GM19455 (cell line): ENCODE results near the gene FCN1.
"Not testable (repeated sequence)": the region's sequence is repeated elsewhere in the genome, so short reads cannot be mapped to it uniquely, and the experiment has no call there.

Source experiments
- ATAC-seq: cut with Tn5 transposase; IDR thresholded peaks from one replicate; pipeline ENCODE4 v1.9.1; 2021; ENCODE audit not compliant: unreplicated experiment

The FCN1 gene

DNA sequence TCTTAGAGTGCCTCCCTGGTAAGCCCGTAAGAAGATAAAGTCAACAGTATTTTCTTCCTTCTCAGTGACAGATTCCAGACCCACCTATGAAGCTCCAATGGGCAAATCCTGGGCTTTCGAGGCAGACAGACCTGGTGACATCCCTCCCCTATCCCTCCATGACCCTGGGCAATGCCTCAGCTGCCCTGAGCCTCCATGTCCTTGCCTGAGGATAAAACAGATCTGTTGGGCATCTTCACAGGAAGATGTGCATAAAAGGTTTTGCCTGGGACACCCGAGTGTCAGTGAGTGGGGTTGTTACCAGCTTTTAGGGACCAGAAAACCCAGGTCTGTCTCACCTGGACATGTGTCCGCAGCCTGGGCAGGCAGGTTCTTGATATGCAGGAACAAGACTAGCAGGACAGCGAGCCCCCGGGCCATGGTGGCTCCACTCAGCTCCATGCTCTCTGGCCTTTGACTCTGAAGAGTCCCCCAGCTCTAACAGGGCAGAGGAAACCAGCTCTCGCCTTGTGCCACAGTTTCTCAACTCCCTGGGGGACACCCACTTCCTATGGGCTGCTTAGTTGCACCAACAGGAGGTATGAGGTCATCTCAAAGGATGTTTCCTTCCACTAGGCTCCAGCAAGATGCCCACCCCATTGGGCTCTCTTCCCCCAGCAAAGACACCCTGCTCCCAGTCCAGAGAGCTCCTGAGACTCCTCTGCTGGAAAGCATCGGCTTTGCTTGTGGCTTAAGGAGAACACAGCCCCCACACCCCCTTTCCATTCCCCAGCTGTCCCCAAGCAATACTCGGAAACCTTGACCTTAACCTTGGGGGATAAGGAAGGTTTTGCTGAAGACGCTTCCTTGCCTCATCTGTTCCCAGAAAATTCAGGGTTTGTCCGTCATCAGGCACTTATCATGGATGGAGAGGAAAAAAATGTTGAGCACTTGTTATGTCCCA lies at the start of gene FCN1:
FCN1 (minus strand) TSS at position 482 of the 943 bp plus-strand sequence; CDS start at position 441, 41 bp downstream.
- ATAC-seq = no peak

DNA sequence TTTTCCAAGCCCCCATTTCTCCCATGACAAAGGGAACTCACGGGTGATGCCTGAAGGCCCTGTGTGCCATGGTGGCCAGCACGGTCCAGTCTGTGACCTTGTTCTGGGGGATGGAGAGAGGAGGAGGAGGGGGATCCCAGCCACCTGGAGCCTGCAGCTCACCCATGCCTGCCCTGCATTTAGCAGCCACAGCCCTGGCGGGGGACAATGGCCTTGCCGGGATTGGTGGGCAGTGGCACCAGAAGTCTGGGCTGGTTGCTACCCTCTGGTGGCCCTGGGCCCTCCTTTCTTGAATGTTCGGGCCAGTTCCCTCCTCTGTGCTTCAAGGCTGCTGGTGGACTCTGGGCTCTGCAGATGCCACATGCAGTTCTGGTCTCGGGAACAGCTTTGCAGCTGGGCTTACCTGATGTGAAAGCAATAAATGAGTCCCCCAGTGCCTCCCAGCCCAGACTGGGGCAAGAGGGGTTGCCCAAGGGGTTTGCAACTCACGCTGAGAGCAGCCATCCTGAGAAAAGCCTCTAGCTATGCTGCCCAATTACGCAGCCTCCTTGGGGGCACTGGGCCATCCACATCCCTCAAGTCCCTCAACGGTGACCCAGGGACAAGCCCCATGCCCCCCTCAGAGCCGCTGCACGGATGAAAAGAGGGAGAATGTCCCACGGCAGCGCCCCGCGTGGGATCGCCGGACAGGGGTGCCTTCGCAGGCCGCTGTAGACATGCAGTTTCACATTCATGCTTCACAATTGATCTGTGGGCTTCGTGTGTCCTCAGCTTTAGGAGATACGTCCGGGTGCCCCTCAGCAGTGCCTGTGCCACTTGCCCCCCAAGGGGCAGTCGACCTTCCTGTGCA lies 49.2 kb upstream of the FCN1 start:
- no peak for ATAC-seq

- ATAC-seq = no peak
Observed at GRCh38 chr9:134966270-134966669, 48.6 kb upstream of the FCN1 start.

GRCh38 chr9:134965851-134966250 lies 48.1 kb upstream of the FCN1 start:
- ATAC-seq = no peak

DNA sequence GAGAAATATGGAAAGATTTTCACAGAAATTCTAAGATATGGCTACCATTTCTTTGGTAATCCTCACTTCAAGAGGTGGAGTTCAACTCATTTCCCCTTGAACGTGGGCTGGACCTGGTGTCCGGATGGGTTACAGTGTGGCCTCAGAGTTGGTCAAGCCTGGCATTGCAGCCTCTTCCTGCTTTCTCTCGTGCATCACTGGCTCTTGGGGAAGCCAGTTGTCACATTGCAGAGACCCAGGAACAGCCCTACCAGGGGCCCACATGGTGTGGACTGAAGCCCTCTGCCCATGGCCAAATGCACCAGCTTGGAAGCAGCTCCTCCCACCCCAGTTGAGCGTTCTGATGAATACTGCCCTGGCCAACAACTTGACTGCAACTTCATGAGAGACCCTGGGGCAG lies 47.7 kb upstream of the FCN1 start:
- no peak for ATAC-seq

GRCh38 chr9:134964271-134965055 lies 46.8 kb upstream of the FCN1 start:
- no peak for ATAC-seq

DNA sequence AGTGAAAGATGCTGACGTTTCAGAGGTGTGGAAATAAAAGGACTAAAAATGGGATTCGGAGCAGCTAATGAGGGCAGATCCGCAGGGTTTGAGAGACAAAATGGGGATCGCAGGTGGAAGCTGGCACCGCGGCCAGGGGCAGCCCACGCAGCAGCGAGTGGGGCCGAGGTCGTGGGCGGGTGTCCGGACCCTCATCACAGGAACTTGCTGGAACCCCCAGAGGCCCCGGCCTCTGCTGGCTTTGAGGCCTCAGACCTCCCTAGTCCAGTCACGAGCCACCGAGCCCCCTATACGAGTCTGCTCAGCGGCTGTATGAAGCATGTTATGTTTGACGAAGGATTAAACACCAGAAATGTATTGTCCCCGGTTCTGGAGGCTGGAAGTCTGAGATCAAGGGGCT lies 45.8 kb upstream of the FCN1 start:
- no peak for ATAC-seq

- no peak for ATAC-seq
Observed at GRCh38 chr9:134962973-134963364, 45.3 kb upstream of the FCN1 start.

- ATAC-seq = no peak
Observed at GRCh38 chr9:134962065-134962972, 44.6 kb upstream of the FCN1 start.

- no peak for ATAC-seq
Observed at GRCh38 chr9:134961331-134962064, 43.8 kb upstream of the FCN1 start.

DNA sequence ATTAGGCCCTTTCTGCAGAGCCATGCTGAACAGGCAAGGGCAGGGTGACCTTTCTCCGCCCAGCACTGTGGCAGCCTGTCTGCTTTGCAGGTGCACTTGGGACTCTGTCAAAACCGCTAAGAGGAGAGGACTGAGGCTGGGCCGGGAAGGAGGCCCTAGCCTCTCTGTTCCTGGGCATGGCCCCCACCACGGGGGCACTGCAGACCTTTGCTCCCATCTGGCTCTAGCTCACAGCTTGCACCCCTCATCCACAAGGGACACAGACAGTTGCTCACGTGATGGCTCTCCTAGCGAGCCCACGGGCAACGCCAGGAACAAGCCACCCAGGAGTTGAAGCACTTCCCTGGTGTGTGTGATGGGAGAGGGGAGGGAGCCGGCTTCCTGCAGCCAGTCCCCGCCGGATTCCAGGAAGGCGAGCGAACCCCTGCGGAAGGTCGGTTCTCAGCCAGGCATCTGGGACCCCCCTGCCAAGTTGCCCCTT lies 43.0 kb upstream of the FCN1 start:
- ATAC-seq = no peak

DNA sequence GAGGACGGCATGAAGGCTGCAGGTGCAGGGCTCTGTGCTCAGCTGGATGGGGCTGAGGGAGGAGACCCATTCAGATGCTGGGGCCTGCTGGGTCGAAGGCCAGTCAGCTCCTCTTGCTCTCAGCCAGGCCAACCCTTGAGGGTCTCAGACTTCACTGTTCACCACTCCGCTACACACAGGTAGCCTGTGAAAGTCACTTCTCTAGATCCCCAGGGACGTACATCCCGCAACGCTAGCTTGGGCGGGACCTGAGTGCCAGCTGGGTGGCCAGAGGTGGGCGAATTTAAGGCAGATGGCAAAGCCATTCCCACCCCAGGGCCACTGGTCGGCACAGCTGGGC lies 42.2 kb upstream of the FCN1 start:
- no peak for ATAC-seq

GRCh38 chr9:134959126-134959970 lies 41.6 kb upstream of the FCN1 start:
- no peak for ATAC-seq

- no peak for ATAC-seq
Observed at GRCh38 chr9:134957945-134958227, 40.2 kb upstream of the FCN1 start.

- no peak for ATAC-seq
Observed at GRCh38 chr9:134957165-134957944, 39.6 kb upstream of the FCN1 start.

GRCh38 chr9:134956387-134956786 lies 38.7 kb upstream of the FCN1 start:
- not testable (repeated sequence) for ATAC-seq

DNA sequence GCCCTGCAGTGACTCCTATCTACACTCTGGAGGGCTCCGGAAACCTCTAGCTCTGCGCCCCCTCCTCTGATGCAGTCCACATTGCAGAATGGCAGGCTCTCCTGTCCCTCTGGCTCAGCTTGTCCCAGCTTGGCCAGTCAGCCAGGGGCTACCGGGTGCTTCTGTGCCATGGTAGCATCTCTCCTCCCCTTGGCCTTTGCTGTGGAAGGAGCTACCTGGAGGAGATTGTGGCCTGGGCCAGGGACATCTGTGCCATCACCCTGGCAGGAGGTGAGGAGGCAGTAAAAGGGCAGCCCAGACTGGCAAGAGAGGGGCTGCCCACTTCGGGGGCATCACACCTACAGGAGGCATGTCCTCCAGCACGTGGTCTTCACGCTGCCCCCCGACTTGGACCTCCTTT lies 38.1 kb upstream of the FCN1 start:
- ATAC-seq = no peak

DNA sequence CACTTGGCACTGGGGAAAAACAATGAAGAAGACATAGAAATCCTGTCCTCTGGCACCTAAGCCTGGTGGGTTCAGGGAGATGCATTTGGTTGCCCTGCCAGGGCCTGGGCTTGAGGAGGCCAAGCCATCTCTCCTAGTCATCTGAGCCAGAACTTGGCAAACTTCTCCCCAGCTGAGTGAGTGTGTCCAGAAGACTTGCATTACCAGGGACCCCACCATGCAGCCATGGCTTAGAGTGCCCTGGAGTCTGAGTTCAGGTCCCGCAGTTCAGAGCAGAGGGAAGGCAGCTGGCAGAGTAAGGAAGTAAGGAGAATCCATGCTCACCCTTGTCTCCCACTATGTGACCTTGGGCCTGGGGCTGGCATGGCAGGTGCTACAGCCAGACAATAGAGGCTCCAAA lies 37.4 kb upstream of the FCN1 start:
- no peak for ATAC-seq
